SK-N-SH treated with all-trans-retinoic acid at 6 μM for 48 hours (cell line): Measurements from ENCODE around the gene CEP170.
"Not testable (repeated sequence)": the region's sequence is repeated elsewhere in the genome, so short reads cannot be mapped to it uniquely, and the experiment has no call there.

Experiments used
- ATAC-seq: fragments of 200-7000 bp; cut with Tn5 transposase; 3 replicates; pipeline ENCODE4 v1.9.1; 2020; ENCODE audit warnings: mild to moderate bottlenecking, moderate library complexity
- ARNTL ChIP-seq: fragments of 450-650 bp; formaldehyde crosslinking; IDR thresholded peaks from 2 replicates; pipeline ENCODE4 v1.5.0; 2020; ENCODE audit warnings: low read depth, mild to moderate bottlenecking, moderate library complexity, borderline replicate concordance
- CSDC2 ChIP-seq: fragments of 250-450 bp; sonication (Bioruptor Pico); IDR thresholded peaks from 2 replicates; pipeline ENCODE4 v1.5.0; 2020; ENCODE audit warnings: mild to moderate bottlenecking, moderate library complexity
- ESRRG ChIP-seq: fragments of 250-450 bp; sonication (Bioruptor Pico); IDR thresholded peaks from 2 replicates; pipeline ENCODE4 v1.6.1; 2021; ENCODE audit warnings: mild to moderate bottlenecking
- ISL1 ChIP-seq: fragments of 250-450 bp; sonication (Bioruptor Pico); IDR thresholded peaks from 2 replicates; pipeline ENCODE4 v2.1.2; 2022; ENCODE audit warnings: mild to moderate bottlenecking, moderate library complexity
- PPARA ChIP-seq: fragments of 250-450 bp; sonication (Bioruptor Pico); IDR thresholded peaks from 2 replicates; pipeline ENCODE4 v1.5.0; 2020; ENCODE audit warnings: mild to moderate bottlenecking, borderline replicate concordance
- SNAI2 ChIP-seq: fragments of 250-450 bp; sonication (Bioruptor Pico); IDR thresholded peaks from 2 replicates; pipeline ENCODE4 v1.5.0; 2020; ENCODE audit warnings: mild to moderate bottlenecking, moderate library complexity
- TCF4 ChIP-seq: fragments of 250-450 bp; sonication (Bioruptor Pico); IDR thresholded peaks from 2 replicates; pipeline ENCODE4 v1.8.0; 2021; ENCODE audit warnings: mild to moderate bottlenecking, moderate library complexity, borderline replicate concordance
- ZFP3 ChIP-seq: fragments of 250-450 bp; sonication (Bioruptor Pico); IDR thresholded peaks from 2 replicates; pipeline ENCODE4 v1.5.0; 2020; ENCODE audit warnings: mild to moderate bottlenecking, moderate library complexity
- ZFP30 ChIP-seq: fragments of 450-650 bp; formaldehyde crosslinking; IDR thresholded peaks from 2 replicates; pipeline ENCODE4 v1.5.0; 2022; ENCODE audit warnings: mild to moderate bottlenecking, moderate library complexity
- ZNF70 ChIP-seq: fragments of 450-650 bp; formaldehyde crosslinking; IDR thresholded peaks from 2 replicates; pipeline ENCODE4 v1.5.0; 2020; ENCODE audit warnings: mild to moderate bottlenecking, moderate library complexity
- ZNF8 ChIP-seq: fragments of 450-650 bp; formaldehyde crosslinking; IDR thresholded peaks from 2 replicates; pipeline ENCODE4 v1.5.0; 2020; ENCODE audit warnings: mild to moderate bottlenecking, moderate library complexity
- TF ChIP-seq, protein P1 (sequence below): fragments of 250-450 bp; sonication (Bioruptor Pico); IDR thresholded peaks from 2 replicates; pipeline ENCODE4 v1.5.1; 2021; ENCODE audit warnings: mild to moderate bottlenecking, moderate library complexity
- TF ChIP-seq, protein P2 (sequence below): fragments of 250-450 bp; sonication (Bioruptor Pico); IDR thresholded peaks from 2 replicates; pipeline ENCODE4 v1.5.0; 2020; ENCODE audit warnings: mild to moderate bottlenecking, moderate library complexity
- TF ChIP-seq, protein P3 (sequence below): fragments of 250-450 bp; sonication (Bioruptor Pico); IDR thresholded peaks from 2 replicates; pipeline ENCODE4 v1.8.0; 2020; ENCODE audit warnings: mild to moderate bottlenecking, moderate library complexity, borderline replicate concordance
- TF ChIP-seq, protein P4 (sequence below): fragments of 250-450 bp; sonication (Bioruptor Pico); IDR thresholded peaks from 2 replicates; pipeline ENCODE4 v1.5.1; 2020; ENCODE audit warnings: low read depth, mild to moderate bottlenecking, moderate library complexity

The CEP170 gene

DNA sequence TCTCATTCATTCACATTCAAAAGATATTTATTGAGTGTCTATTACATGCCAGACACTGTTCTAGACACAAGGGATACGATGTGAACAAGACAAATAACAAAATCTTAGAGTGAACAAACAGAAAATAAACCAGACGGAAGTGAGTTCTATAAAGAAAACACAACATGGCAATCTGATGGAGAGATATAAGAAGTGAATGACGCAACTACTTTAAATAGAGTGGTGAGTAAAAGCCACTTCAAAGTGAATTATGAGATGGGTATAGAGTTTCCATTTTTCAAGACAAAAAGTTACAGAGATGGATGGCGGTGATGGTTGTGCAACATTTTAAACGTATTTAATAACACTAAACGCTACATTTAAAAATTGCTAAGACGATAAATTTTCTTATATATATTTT lies 75.4 kb downstream of the CEP170 start:
- no peak for ATAC-seq
- TF ChIP-seq ZNF70 (CRISPR knock-in tag) (no peak), SNAI2 (CRISPR knock-in tag) (no peak), ZNF8 (CRISPR knock-in tag) (no peak), ZFP3 (CRISPR knock-in tag) (no peak), TCF4 (CRISPR knock-in tag) (no peak), ESRRG (no peak), ISL1 (CRISPR knock-in tag) (no peak), ZFP30 (no peak), ARNTL (CRISPR knock-in tag) (no peak), CSDC2 (CRISPR knock-in tag) (no peak), PPARA (CRISPR knock-in tag) (no peak)
- TF ChIP-seq, protein P1, sequence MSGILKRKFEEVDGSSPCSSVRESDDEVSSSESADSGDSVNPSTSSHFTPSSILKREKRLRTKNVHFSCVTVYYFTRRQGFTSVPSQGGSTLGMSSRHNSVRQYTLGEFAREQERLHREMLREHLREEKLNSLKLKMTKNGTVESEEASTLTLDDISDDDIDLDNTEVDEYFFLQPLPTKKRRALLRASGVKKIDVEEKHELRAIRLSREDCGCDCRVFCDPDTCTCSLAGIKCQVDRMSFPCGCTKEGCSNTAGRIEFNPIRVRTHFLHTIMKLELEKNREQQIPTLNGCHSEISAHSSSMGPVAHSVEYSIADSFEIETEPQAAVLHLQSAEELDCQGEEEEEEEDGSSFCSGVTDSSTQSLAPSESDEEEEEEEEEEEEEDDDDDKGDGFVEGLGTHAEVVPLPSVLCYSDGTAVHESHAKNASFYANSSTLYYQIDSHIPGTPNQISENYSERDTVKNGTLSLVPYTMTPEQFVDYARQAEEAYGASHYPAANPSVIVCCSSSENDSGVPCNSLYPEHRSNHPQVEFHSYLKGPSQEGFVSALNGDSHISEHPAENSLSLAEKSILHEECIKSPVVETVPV (CRISPR knock-in tag) = no peak
- TF ChIP-seq, protein P2, sequence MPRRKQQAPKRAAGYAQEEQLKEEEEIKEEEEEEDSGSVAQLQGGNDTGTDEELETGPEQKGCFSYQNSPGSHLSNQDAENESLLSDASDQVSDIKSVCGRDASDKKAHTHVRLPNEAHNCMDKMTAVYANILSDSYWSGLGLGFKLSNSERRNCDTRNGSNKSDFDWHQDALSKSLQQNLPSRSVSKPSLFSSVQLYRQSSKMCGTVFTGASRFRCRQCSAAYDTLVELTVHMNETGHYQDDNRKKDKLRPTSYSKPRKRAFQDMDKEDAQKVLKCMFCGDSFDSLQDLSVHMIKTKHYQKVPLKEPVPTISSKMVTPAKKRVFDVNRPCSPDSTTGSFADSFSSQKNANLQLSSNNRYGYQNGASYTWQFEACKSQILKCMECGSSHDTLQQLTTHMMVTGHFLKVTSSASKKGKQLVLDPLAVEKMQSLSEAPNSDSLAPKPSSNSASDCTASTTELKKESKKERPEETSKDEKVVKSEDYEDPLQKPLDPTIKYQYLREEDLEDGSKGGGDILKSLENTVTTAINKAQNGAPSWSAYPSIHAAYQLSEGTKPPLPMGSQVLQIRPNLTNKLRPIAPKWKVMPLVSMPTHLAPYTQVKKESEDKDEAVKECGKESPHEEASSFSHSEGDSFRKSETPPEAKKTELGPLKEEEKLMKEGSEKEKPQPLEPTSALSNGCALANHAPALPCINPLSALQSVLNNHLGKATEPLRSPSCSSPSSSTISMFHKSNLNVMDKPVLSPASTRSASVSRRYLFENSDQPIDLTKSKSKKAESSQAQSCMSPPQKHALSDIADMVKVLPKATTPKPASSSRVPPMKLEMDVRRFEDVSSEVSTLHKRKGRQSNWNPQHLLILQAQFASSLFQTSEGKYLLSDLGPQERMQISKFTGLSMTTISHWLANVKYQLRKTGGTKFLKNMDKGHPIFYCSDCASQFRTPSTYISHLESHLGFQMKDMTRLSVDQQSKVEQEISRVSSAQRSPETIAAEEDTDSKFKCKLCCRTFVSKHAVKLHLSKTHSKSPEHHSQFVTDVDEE (CRISPR knock-in tag) = no peak
- TF ChIP-seq, protein P3, sequence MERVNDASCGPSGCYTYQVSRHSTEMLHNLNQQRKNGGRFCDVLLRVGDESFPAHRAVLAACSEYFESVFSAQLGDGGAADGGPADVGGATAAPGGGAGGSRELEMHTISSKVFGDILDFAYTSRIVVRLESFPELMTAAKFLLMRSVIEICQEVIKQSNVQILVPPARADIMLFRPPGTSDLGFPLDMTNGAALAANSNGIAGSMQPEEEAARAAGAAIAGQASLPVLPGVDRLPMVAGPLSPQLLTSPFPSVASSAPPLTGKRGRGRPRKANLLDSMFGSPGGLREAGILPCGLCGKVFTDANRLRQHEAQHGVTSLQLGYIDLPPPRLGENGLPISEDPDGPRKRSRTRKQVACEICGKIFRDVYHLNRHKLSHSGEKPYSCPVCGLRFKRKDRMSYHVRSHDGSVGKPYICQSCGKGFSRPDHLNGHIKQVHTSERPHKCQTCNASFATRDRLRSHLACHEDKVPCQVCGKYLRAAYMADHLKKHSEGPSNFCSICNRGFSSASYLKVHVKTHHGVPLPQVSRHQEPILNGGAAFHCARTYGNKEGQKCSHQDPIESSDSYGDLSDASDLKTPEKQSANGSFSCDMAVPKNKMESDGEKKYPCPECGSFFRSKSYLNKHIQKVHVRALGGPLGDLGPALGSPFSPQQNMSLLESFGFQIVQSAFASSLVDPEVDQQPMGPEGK (CRISPR knock-in tag) = no peak
- TF ChIP-seq, protein P4, sequence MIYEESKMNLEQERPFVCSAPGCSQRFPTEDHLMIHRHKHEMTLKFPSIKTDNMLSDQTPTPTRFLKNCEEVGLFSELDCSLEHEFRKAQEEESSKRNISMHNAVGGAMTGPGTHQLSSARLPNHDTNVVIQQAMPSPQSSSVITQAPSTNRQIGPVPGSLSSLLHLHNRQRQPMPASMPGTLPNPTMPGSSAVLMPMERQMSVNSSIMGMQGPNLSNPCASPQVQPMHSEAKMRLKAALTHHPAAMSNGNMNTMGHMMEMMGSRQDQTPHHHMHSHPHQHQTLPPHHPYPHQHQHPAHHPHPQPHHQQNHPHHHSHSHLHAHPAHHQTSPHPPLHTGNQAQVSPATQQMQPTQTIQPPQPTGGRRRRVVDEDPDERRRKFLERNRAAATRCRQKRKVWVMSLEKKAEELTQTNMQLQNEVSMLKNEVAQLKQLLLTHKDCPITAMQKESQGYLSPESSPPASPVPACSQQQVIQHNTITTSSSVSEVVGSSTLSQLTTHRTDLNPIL = no peak

DNA sequence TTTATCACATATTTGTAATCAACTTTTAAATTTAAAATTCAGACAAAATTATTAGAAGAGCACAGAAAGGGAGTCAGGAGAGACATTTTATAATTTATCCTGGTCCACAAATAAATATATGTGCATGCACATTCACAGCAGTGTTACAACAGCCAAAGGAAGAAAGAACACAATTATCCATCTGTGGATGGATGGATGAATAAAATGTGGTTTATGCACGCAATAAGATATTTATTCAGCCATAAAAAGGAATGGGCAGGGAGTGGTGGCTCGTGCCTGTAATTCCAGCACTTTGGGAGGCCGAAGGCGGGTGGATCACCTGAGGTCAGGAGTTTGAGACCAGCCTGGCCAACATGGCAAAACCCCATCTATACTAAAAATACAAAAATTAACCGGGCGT lies 77.3 kb downstream of the CEP170 start:
- ATAC-seq = not testable (repeated sequence)

DNA sequence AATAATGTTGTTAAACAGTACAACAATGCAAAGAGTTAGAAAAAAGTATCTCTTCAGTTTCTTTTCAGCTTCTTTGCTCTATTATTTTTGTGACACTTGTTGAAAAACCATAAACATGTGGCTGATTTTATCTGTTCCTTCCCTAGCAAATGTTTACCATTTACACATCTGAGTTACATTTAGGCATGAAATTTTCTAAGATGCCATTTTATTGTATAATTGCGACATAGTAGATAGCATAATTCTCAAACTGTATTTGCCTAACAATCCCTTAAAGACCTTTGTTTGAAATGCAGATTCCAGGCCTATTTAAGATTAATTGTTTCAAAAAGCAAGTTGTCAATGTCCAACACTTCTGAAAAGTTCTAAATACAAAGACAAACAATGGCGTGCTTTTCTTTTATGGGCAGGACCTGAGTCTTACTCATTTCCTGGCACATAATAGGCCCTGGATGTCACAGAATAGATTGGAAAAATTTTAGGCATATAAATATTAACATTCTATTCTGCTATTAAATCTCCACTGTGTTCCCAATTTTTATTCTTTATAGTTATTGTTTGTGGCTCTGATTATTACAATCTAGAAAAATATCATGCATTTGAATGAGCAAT lies 81.2 kb downstream of the CEP170 start:
- ATAC-seq = not testable (repeated sequence)

DNA sequence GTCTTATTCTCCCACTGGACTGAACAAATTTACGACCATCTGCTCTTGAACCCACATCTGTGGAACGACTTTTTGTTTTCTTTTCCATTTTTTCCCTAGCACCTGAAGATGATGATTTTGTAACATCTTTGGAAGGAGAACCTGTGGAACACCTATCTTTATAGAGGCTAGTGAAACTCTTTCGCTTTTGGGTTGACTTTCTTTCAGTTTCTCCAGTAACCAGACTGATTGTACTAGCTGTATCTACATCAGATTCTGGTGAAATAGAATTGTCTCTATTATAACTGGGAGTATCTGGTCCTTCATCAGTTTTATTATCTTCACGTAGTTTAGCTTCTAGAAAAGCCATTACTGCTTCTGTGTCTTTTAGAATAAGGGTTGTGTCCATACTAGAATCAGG lies 90.2 kb downstream of the CEP170 start:
- not testable (repeated sequence) for ATAC-seq

DNA sequence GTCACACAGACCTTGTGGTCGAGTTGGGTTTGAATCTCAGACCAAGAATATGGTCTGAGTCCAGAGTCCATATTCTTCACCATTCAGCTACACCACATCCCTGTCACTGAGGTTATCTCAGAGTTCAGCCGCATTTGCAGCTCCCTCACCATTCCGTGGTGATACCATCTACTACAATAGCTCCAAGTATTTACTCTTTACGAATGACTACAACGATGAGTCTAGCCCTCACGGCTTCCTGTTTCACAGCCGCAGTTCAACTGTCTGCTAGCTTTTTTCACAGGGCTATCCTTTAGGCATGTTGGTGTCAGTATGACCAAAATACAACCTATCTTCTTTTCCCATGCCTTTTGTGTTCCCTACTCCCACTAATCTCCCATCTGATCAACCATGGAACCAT lies 104.2 kb downstream of the CEP170 start:
- ATAC-seq = not testable (repeated sequence)

DNA sequence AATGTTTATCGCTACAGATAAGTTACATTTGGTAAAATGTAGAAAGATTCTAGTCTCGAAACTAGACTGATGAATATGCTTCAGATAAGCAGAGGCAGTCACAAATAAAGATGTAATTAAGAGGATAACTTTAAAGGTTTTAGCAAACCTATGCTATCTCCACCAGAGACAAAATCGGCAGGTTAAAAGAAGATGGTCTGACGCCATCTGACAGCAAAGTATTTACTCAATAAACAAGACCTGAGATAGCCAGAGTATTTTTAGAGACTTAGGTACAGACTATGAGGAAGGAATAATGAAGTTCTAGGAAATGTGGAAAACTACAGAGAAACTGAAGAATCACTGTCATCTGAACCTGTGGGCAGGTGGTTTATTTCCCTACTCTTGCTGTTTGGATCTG lies 106.0 kb downstream of the CEP170 start:
- not testable (repeated sequence) for ATAC-seq

DNA sequence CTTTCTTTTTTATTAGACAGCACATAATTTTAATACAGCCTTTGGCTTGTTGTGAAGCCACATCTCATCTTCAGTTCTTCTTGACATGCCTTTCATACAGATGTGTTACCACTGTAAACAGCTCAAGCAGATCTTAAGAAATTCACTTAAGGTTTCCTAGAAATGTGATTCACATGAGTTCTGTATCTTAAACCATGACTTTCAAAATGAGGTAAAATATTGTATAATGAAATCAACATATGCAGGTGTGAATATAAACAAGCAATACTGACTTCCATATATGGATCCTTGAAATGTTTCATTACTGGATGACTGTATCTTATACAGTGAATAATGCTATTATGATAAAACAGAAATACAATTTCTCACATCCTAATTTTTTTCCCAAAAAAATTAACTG lies 107.7 kb downstream of the CEP170 start:
- not testable (repeated sequence) for ATAC-seq

DNA sequence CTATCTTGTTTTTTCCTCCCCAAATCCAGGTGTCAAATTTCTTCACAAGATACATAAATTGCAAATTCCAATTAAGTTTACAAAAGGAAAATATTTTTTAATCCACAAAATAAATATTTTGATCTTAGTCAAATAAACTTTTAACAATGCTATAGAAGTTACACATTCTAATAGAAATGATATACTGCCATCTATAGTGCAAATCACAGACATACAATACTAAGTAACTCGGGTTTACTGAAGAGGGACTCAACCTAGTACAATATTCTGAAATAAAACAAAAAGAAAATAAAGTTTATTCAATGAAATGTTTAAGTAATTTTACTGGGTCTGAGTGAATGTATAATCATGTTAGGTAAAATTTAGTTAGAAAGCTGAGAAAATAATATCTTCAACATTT lies 114.6 kb downstream of the CEP170 start:
- peak; percentile 73 for ATAC-seq

DNA sequence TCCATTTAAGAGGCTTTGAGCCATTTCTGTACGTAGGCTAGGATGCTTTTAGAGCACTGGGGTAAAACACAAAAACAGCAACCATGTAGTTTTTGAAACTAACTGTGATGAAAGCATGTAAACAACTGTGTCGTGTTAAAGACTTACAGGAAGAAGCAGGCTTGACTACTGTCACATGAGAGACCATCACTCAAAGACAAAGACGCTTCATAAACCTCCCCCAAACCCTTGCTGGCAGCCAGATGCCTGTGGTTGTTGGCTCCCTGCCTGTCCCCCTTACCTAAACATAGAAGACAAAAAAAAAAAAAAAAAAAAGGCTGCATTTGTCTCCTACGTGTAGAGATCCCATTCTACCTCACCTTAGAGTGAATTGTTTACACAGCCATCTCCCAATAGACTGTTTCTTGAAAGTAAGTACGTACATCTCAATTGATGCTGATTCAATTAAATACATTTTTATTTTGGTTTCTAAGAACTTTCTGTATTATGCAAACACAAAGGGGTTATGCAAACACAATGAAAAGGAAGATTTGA lies 132.1 kb downstream of the CEP170 start:
- not testable (repeated sequence) for ATAC-seq

DNA sequence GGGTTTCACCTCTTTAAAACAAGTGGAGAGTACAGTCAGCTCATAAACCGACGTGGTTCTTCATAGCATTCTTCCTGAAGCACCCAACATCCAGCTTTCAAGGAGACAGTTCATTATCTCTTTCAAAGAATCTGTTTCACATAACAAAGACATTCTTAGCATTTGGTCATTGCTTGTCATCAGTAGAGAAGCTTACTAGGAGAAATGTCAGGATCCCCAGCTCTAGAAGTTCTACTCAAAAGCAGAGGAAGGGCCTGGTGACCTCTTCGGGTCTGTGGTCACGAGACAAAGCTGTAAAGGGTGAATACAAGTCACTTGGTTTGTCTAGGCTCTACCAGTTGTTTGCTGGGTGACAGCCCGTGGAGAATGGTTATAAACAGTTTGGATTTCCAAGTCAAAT lies 133.1 kb downstream of the CEP170 start:
- not testable (repeated sequence) for ATAC-seq

DNA sequence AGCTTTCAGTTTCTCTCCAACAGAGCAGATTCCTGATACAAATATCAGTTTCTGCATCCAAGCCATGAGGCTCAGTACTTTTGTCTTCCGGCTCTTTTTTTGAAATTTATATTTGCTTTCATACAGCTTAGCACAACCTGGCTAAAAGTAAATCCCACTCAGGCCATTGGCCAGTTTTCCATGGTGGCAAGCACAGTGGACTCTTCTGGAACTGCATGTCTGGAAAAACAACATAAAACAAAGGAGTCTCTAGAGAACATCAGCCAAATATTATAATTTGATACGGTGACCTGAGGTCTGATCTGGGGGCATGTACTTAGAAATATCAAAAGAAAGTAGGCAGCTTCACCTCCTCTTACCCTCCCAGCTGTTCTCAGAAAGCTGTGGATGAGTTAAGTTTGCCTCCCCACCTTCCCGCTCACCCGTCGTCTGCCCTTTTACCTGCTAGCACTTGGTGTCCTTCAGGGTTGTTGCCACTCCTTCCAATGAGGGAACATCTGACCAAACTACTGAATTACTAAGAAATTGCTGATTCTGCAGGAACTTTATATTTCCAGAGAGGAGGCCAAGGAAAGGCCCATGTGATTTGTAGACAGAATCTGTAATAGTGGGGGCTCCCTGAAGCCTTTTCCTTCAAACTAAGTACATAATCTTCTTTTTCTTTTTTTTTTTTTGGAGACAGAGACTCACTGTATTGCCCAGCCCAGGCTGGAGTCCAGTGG lies 136.3 kb downstream of the CEP170 start:
- peak; percentile 40 for ATAC-seq

DNA sequence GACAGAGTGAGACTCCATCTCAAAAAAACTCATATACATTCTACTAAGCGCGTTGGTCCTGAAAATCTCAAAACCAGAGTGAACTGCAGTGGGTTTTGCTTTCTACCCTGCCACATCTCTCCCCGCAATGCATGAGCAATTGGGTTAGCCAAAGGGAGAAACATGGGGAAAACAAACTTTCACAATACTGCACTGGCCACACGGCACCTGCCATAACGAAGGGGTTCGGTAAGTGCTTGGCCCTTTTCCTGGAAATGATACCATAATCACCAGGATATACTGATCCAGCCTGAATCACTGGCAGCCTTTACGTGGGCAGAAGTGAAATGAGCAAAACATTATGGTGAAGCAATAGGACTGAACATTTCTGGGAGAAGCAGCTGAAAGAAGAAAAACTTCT lies 138.9 kb downstream of the CEP170 start:
- not testable (repeated sequence) for ATAC-seq
